ENCODE data around the gene PIWIL1.

DNA sequence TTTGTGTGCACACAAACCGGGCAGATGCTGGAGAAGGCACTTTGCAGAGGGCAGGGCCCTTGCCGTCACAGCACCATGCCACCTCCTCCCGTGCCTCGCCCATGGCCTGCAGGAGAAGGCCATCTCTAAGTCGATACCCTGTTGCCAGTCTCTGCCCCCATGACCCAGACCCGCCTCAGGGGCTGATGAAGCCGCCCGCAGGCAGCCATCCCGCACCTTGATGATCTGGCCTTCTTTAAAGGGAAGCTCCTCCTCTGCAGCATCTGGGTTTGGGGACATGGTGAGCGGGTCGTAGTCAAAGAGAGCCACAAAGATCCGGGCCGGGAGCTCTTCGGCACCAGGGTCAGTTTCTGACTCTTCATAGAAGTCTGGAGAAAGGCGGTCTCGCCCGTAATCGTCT is 76.2 kb downstream of the PIWIL1 start:
- TF ChIP-seq POLR2AphosphoS5 (IDR thresholded peaks at IDR 0.05; ENCODE audit: low read depth, low read length) (no peak), EZH2 (IDR thresholded peaks at IDR 0.05) (no peak), EZH2phosphoT487 (IDR thresholded peaks at IDR 0.05; ENCODE audit: borderline replicate concordance) (no peak), TCF7L2 (IDR thresholded peaks at IDR 0.05; ENCODE audit: borderline replicate concordance, extremely low read depth, insufficient read depth, insufficient read length) (no peak), SIN3A (IDR thresholded peaks at IDR 0.05; ENCODE audit: low read depth) (no peak), POLR2A (IDR thresholded peaks at IDR 0.05; ENCODE audit: borderline replicate concordance, extremely low read depth, insufficient read depth, insufficient read length) (no peak)
- TF ChIP-seq, protein P1, sequence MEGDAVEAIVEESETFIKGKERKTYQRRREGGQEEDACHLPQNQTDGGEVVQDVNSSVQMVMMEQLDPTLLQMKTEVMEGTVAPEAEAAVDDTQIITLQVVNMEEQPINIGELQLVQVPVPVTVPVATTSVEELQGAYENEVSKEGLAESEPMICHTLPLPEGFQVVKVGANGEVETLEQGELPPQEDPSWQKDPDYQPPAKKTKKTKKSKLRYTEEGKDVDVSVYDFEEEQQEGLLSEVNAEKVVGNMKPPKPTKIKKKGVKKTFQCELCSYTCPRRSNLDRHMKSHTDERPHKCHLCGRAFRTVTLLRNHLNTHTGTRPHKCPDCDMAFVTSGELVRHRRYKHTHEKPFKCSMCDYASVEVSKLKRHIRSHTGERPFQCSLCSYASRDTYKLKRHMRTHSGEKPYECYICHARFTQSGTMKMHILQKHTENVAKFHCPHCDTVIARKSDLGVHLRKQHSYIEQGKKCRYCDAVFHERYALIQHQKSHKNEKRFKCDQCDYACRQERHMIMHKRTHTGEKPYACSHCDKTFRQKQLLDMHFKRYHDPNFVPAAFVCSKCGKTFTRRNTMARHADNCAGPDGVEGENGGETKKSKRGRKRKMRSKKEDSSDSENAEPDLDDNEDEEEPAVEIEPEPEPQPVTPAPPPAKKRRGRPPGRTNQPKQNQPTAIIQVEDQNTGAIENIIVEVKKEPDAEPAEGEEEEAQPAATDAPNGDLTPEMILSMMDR (IDR thresholded peaks at IDR 0.05 in 2 of 3, conservative IDR thresholded peaks at IDR 0.05 in 1 of 3; ENCODE audit: borderline replicate concordance in 1 of 3, insufficient read depth in 1 of 3, low read depth in 2 of 3, low read length in 2 of 3) = no peak
- TF ChIP-seq, protein P2, sequence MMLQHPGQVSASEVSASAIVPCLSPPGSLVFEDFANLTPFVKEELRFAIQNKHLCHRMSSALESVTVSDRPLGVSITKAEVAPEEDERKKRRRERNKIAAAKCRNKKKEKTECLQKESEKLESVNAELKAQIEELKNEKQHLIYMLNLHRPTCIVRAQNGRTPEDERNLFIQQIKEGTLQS (IDR thresholded peaks at IDR 0.05) = no peak
